MV-4-11 (cell line): ENCODE results near the gene MAP3K9.

Source experiments
- DNase-seq: peaks from one replicate; lab custom pipeline; 2025; lab: John Stamatoyannopoulos, UW

Gene MAP3K9

GRCh38 chr14:70698288-70698687 is 111.0 kb downstream of the MAP3K9 start:
- peak; percentile 74 for DNase-seq

GRCh38 chr14:70697701-70698100 is 111.6 kb downstream of the MAP3K9 start:
- peak; percentile 63 for DNase-seq

- no peak for DNase-seq
Measured at GRCh38 chr14:70696026-70696425, 113.3 kb downstream of the MAP3K9 start.

GRCh38 chr14:70692210-70692609 is 117.1 kb downstream of the MAP3K9 start:
- DNase-seq: peak; percentile 97

- DNase-seq: no peak
Measured at GRCh38 chr14:70685474-70686197, 123.7 kb downstream of the MAP3K9 start.

GRCh38 chr14:70683983-70684382 is 125.3 kb downstream of the MAP3K9 start:
- DNase-seq: no peak

GRCh38 chr14:70680748-70681147 is 128.6 kb downstream of the MAP3K9 start:
- DNase-seq: no peak

GRCh38 chr14:70677341-70677740 is 132.0 kb downstream of the MAP3K9 start:
- DNase-seq: no peak
